Left cardiac atrium (tissue), 4 donors: Measurements from ENCODE around the gene RNU6-7. TPM values are rescaled to one million over a fixed set of nuclear protein-coding genes. Genes with fewer than 3 reads are reported as not detected.

Experiments
- ATAC-seq, 2 donors: fragments of 200-7000 bp; cut with Tn5 transposase; one replicate each; pipeline ENCODE4 v1.9.1; 2020; ENCODE audit warnings: mild to moderate bottlenecking in 2 of 2, moderate library complexity in 2 of 2
- DNase-seq: peaks from one replicate; pipeline ENCODE4 v3.0.0-alpha.2; 2020
- intact Hi-C, 2 donors: fragments of 100-400 bp; cut with DNase I; formaldehyde crosslinking; loops; one replicate each; pipeline versions ENCODE4 v1.14.1 to v1.15.1; 2022 to 2023
- total RNA-seq, 2 donors: library from RNA; stranded (reverse); fragmentation: NEBNext Ultra II Directional; extraction: Animal tissue kit (Norgen Biotek cat#: 25700); gene quantifications; one replicate each; pipeline ENCODE4 v1.2.1, GENCODE V29; 2021
- donor health status: DM: no; HTN: yes; CAD: no.
- donor health status: DM: no; HTN: yes; CAD: no; lungs with severe emphysema.
- donor health status: DM: yes; HTN: yes; CAD: no.
- donor health status: Dilated cardiomyopathy.

Gene RNU6-7
- total RNA-seq, 2 donors from 2014 or later, result not detected

GRCh38 chr14:32249371-32249770 lies 47.5 kb downstream of the RNU6-7 start:
- no peak for DNase-seq
- ATAC-seq, result no peak
- intact Hi-C loops, result no loop called here

GRCh38 chr14:32249780-32250179 lies 47.9 kb downstream of the RNU6-7 start:
- no peak for ATAC-seq
- DNase-seq, result no peak
- intact Hi-C loops, result loop anchor here (5.0 to 10.0 kb wide), 4 partner anchors 305 to 797 kb away; no protein-coding TSS in a partner anchor

- no peak for DNase-seq
- intact Hi-C loops, result loop anchor here (5.0 to 10.0 kb wide), 4 partner anchors 304 to 798 kb away; no protein-coding TSS in a partner anchor
- ATAC-seq, result no peak
Observed at GRCh38 chr14:32250681-32251080, 48.8 kb downstream of the RNU6-7 start.

DNA sequence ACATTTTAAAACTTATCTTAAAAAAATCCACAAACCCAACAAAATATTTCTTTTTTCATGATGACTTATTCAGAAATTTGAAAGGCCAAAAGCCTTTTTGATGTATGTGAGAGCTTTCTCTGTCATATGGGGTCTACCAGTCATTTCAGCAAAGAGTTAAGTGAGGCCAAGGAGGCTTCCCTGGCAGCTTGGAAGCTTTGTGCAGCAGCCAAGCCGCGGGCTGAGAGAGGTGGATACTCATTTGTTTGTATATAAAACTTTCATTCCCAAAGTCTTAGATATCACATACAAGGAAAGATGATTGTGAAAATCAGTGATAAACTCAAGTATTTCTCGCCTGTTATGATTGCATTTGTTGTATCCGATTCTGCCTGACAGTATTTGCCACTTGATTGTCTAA lies 49.7 kb downstream of the RNU6-7 start:
- intact Hi-C loops, result loop anchor here (5.0 to 10.0 kb wide), 4 partner anchors 303 to 799 kb away; no protein-coding TSS in a partner anchor
- ATAC-seq, result no peak
- no peak for DNase-seq

Other genes starting within 250 kb of the RNU6-7 start
- gene ARHGAP5, start 124.7 kb upstream of the RNU6-7 start, total RNA-seq, result 100 to 1,000 TPM; 168 to 181 TPM
- gene RNU6-8, start 1.2 kb downstream of the RNU6-7 start, total RNA-seq, result not detected
- gene AKAP6, start 127.3 kb downstream of the RNU6-7 start, total RNA-seq, result 100 to 1,000 TPM in 1 of 2 donors, 10 to 100 TPM in 1; 98.2 to 111 TPM